ENCODE results near the gene COPS4.
"Not testable (repeated sequence)": the region's sequence is repeated elsewhere in the genome, so short reads cannot be mapped to it uniquely, and the experiment has no call there.

The COPS4 gene

GRCh38 chr4:83024233-83024632, 10.8 kb upstream of the COPS4 start:
- DNase-seq: no peak

DNA sequence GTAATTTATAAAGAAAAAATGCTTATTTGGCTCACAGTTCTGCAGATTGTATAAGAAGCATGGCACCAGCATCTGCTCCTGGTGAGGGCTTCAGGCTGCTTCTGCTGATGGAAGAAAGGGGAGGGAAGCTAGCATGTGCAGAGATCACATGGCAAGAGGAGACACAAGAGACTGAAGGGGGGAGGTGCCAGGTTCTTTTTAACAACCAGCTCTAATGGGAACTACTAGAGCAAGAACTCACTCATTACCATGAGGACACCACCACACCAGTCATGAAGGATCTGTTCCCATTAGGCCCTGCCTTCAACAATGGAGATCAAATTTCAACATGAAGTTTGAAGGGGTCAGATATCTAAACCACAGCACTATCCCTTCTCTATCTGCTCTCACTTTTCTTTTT, 9.4 kb upstream of the COPS4 start:
- DNase-seq: no peak

DNA sequence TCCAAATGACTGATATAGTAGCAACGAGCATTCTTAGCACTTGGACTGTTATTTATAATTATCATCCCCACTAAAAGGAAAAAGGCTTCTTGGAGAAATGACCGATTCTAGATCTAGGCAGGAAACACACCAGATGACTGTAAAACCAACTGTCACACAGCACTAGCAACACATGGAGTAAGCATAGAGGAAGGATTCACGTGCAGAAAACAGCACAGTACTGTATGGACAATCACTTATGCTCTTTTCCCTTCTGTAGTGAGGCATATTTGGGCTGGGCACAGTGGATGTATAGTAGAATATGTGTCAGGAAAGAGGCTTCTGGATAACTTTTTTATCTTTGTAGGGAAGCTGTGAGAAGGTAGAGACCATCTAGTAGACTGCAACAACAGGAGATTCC, 6.0 kb upstream of the COPS4 start:
- DNase-seq: no peak

DNA sequence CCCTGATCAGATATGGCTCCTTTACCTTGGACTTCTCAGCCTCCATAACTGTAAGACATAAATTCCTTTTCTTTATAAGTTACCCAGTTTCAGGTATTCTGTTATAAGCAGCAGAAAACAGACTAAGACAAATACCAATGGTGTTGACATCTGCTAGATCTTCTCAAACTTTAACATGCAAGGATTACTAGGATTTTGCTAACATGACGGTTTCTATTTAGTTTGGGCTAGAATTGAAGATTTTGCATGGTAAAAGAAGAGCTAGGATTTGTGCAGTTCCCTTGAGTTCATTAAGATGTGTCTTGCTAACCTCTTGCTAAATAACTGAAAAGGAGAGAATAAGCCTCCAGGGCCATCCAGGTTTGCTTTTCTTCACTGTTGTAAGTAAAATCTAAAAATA, 5.3 kb upstream of the COPS4 start:
- DNase-seq: no peak

DNA sequence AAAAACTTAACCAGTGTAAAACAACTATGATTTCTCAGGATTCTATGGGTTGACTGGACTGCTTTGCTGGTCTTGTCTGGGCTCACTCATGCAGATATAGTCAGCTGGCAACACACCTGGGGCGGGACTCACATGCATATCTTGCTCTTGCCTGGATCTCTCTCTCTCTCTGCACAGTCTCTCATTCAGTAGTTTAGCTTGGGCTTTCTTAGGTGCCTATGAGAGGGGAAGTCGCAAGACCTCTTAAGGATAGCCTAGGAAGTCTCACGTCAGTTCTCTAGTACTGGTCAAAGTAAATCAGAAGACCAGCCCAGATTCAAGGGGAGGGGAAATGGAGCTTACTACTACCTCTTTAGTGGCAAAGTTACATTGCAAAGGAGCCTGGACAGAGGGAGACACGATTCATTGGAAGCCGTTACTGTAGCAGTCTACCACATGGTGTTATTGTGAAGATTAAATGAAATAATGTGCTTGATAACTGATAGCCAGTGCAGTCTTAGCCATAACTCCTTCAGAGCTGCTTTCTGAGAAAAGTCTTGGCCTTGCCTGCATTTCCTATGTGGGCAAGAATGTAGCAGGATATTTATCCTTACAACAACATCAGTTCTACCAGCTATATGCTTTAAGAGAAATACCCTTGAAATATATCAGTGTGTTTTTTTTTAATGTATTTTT, 2.1 kb downstream of the COPS4 start:
- no peak for DNase-seq

DNA sequence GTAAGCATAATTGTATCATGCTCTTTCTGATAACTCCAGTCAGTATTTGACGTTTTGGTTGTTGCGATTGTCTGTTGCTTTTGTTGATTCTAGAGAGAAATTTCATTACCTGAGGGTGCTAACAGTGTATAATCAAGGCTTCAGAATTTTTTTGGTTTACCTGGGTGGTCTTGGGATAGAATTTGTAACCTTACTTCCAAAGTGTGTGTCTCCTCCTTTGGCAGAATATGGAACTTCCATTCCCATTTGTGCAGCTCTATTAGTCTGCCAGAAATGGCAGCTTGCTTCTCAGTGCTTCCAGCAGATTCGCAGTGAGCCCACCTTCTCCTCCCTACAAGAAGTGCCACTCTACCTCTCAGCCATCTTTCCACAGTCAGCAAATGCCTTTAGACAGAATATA, 5.3 kb downstream of the COPS4 start:
- no peak for DNase-seq

GRCh38 chr4:83043157-83043556, 8.2 kb downstream of the COPS4 start:
- DNase-seq: not testable (repeated sequence)

GRCh38 chr4:83043801-83044407, 8.9 kb downstream of the COPS4 start:
- no peak for DNase-seq

- no peak for DNase-seq
Observed at GRCh38 chr4:83046693-83047473, 11.9 kb downstream of the COPS4 start.

GRCh38 chr4:83048781-83049180, 13.8 kb downstream of the COPS4 start:
- not testable (repeated sequence) for DNase-seq

GRCh38 chr4:83054928-83055327, 19.9 kb downstream of the COPS4 start:
- DNase-seq: peak in 1 of 2 experiments; percentile 6

DNA sequence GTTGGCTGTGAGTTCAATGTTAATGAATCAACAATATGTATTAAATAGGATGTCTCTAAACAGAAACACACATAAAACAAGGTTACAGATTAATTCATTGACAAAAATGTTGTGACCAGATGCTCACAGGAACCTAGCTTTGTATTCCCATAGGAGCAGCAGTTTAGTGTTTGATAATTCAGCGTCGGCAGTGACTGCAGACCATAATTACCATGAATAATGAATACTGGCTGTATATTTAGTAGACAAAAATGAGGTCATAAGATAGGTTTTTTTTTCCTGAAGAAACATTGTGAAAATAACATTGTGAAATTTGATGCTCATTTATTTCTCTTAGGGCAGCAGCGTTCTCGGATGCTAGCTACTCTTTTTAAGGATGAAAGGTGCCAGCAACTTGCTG, 27.8 kb downstream of the COPS4 start:
- no peak for DNase-seq

GRCh38 chr4:83065266-83065665, 30.3 kb downstream of the COPS4 start:
- DNase-seq: no peak

DNA sequence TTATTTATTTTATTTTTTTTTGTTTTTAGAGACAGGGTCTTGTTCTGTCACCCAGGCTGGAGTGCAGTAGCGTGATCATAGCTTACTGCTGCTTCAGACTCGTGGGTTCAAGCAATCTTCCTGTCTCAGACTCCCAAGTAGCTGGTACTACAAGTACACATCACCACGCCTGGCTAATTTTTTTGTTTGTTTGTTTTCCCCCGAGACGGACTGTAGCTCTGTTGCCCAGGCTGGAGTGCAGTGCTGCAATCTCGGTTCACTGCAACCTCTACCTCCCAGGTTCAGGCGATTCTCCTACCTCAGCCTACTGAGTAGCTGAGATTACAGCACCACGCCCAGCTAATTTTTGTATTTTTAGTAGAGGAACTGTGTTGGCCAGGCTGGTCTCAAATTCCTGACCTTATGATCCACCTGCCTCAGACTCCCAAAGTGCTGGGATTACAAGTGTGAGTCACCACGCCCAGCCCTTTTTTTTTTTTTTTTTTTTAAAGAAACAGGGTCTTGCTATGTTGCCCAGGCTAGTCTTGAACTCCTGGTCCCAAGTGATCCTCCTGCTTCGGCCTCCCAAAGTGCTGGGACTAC, 32.2 kb downstream of the COPS4 start:
- DNase-seq: no peak

DNA sequence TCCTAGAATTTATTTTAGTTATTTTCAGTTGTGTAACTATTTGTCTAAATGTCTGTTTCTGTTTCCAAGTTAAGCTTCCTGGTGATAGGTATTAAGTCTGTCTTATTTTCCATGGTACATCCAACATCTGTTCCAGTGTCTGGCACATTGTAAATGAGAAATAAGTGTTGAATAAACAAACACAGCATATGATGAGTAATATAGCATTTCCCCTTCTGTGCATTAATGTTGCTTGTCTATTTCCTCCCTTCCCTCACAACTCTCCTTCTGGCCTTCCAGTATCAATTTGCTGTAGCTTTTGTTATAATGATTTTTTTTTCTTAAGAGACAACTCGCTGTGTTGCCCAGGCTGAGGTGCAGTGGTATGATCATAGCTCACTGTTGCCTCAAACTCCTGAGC, 36.1 kb downstream of the COPS4 start:
- no peak for DNase-seq

GRCh38 chr4:83074086-83074704, 39.2 kb downstream of the COPS4 start:
- peak in 1 of 2 experiments; percentile 30 for DNase-seq

GRCh38 chr4:83074783-83075182, 39.8 kb downstream of the COPS4 start:
- DNase-seq: not testable (repeated sequence)

GRCh38 chr4:83075311-83076095, 40.5 kb downstream of the COPS4 start:
- no peak for DNase-seq

DNA sequence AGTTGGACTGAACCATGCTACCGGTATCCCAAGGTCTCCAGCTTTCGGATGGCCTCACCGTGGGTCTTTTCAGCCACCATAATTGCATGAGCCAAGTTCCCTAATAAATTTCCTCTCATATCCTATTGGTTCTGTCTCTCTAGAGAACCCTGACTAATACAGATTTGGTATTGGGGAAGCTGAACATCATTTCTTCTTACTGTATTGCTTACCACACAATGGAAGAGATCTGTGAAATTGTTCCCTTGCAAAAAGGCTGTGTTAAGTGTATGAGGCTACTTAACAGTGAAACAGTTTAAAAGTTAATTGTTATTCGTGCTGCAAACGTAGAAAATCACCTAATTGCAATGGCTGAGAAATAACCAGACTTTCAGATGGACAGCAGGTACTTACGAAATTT, 45.6 kb downstream of the COPS4 start:
- DNase-seq: no peak

GRCh38 chr4:83082777-83083176, 47.8 kb downstream of the COPS4 start:
- no peak for DNase-seq

- DNase-seq: no peak
Observed at GRCh38 chr4:83083925-83084475, 49.0 kb downstream of the COPS4 start.

DNA sequence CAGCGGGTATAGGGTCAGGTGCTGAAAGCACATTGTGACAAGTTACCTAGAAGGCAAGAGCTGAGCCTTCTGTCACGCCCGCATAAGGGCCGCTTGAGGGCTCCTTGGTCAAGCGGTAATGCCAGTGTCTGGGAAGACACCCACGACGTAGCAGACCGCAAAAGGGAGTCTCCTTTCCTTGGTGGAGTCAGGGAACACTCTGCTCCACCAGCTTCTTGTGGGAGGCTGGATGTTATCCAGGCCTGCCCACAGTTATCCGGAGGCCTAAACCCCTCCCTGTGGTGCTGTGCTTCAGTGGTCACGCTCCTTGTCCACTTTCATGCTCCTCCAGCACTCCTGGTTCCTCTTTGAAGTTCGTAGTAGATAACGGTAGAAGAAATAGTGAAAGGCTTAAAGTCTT, 50.0 kb downstream of the COPS4 start:
- not testable (repeated sequence) for DNase-seq

All from NCI-H524 (cell line).